Non-pigmented ciliary epithelial cell (primary cell): ENCODE data around the gene SF1.

Source experiments
- DNase-seq: peaks from one replicate; pipeline ENCODE4 v3.0.0-alpha.2; 2010; ENCODE audit warnings: low read depth

SF1 gene

DNA sequence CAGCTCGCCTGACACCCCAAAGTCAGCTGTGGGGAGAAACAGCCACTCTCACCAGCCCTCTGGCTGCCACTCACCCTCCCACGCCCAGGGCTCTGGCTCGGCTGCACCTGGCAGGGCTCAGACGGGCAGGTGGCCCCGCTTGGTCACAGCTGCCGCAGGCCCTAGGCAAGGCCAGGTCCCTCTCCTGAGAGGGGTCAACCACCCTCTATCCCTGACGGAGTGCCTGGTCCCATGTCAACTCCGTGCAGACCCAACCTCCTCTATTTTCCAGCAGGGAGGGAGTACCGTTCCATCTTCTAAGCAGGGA is 22.8 kb upstream of the SF1 start:
- DNase-seq, result no peak

DNA sequence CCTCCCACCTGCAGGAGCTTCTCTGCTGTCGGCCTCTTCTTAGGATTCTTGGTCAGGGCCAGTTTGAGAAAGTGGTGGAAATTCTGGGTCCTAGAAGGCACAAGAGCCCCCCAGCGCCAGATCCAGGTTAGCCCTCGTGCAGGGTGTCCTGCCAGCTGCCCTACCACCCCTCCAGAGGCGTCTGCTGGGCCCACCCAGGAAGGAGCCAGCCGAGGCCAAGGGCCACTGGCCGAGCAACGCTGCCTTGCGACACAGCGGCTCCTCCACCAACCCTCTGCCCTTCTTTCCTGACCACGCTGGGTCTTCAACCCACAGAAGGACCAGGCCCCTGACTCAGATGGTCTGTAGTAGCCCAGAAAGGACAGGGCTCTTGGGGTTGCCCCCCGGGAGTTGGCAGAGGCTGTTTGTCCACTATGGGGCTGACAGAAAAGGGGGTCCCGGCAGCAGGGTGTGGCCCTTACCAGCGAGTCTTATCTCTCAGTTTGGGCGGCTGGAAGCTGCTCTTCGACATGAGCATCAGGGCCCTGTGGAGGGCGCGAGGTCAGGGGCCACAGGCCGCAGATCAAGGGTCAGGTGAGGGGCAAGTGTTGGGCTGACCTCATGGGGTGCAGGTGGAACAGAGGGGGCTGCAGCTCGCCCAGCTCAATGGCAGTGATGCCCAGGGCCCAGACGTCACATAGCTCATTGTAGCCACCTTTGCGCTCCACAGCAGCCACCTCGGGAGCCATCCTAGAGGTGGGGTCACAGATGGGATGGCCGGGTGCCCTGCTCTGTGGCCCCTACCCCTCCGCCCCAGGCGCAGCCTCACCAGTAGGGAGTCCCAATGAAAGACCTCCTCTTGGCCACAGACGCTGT is 22.2 kb upstream of the SF1 start:
- DNase-seq, result no peak

DNA sequence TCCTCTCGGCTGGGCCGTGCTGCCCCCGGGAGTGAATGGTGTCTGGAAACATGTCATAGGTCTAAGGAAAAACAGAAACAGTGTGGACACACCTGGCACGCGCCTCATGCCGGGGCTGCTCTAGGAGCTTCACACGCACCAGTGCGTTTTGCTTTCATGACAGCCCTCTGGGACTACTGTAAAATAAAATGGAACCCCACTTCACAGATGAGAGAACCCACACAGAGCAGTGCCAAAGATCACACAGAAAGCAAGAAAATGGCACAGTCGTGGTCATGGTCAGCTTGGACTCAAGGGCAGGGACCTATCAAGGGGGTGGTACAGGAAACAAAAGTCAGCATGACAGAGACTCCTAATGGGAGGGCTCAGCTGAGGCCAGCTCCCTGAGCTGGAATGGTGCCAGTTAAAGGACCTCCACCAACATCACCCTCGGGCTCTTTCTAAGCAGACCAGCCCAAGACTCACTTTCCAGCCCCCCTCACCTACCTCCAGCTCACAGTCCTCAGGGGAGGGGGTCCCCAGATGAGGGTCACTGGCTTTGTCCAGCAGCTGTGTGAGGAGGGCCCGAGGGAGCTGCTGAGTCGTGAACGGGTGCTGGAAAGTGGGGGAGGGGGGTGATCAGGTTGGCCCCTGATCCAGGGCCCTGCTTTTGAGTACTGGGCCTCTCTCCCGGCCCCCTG is 21.4 kb upstream of the SF1 start:
- DNase-seq, result no peak

DNA sequence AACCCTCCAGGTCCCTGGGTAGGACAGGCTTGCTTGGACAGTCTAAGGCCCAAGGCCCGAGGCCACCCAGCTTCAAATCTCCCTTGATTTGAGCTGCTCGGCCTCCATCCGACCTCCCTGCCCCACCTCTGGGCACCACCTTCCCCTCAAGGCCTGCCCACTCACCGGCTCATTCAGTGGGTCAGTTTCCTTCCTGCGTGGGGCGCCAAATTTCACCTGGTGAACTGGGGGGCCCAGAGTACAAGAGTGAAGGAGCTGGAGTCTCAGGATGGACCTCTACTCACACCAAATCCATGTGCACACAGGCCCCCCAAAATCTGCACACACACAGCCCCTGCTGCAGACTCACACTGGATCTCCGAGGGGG is 20.9 kb upstream of the SF1 start:
- DNase-seq, result no peak

DNA sequence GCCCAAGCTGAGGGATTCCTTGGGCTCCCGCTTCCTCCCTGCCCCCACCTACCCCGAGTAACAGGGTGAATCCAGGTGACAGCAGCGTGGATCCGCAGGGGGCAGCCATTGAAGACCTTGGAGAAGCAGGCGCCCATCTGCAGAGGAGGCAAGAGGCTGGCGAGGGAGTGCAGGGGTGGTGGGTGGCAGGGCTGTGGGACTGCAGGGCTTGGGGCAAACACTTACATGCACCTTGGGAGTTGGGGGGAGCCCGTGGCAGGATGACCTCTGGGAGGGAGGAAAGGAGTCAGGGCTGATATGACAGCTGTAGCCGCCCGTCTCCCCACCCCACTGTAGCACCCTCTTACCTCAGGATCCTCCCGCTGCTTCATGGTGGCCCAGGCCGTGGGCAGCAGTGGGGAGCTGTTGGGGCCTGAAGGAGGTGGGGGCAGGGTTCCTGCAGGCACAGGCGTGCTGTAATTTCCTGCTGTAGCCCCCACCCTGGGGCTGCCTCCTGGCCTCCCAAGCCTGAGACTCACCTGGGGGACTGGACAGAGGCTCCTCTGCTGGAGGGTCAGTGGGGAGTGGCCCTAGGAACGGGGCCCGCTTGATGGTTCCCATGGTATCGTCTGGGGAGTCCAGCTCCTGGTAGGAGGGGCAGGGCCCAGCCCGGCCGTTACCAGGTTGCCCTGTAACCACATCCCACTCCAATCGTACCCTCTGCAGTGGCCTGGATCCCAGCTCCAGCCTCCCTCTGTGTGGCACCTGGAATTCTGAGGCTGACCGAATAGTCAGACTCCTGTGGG is 18.6 kb upstream of the SF1 start:
- no peak for DNase-seq

DNA sequence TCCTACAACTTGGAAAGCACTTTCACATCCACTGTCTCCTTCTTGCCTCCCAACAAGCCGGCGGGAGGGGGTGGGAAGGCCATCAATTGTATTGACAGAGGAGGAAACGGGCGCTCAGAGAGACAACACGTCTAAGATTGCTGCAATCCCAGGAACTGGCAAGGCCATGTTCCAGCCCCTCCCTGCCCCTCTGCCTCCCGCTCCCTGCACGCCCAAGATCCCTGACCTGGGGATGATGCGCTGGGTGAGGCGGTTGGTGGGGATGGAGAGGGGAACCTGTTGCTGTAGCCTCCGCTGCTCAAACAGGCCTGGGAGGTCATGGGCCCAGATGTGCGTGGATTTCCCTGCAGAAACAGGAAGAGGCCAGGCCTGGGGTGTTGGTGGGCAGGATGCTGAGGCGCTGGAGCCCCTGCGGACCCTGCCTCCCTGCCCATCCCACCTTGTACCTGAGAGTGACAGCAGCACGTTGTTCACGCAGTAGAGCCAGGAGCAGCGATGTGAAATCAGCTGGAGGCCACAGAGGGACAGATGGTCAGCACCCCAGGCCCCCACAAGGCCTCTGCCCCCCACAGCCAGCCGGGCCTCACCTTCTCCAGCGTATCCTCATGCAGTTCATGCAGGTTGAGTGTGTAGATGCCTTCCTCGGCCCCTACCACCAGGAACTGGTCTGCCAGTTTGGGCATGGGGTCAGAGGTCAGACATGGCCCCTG is 17.9 kb upstream of the SF1 start:
- no peak for DNase-seq

DNA sequence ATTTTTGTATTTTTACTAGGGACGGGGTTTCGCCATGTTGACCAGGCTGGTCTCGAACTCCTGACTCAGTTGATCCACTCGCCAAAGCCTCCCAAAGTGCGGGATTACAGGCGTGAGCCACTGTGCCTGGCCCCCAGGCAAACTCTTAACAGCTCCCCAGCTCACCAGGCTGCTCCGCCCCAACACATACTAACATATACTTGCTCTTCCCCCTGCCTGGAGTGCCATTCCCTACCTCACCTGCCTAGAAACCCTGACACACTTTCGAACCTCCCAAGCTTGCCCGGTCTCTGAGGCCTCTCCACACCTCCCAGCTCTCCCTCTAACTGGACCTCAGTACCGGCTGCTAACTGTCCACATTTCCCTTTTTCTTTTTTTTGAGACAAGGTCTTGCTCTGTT is 16.2 kb upstream of the SF1 start:
- no peak for DNase-seq

DNA sequence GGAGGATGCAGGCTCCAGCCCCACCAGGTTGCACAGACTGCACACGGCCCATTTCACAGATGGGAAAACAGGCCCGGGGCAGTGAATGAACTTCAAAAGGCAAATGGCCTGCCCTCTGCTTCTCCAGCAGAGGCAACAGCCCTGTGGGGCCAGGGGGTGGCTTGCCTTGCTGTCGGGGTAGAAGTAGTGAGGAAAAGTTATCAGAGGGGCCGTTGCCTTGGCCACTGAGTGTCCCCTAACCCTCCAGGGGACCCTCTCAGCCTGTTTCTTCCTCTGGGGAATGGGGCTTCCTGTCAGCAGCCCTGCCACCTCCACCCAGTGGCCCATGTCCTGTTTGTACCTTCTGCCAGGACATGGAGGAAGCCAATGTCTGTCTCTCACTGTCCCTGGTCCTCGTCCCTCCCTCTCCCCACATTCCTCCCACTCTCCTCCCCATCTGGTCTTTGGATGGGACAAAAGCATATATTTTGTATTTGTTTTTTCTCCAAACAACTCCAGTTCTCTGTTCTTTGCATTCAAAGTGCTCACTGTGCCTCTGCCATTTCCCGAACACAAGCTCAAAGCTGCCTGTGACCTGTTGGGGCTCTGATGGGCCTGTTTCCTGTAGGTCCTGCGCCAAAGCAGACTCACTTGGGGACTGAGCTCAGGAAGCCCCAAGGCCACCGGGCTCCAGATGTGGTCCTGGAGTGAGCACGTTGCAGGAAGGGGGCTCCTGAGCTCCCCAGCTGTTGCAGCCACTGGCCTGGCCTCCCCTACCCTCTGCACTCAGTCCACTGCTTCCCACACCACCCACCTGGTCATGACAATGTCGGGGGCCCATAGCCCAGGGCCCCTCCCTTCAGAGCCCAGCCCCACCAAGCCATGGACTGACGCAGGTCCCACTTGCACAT is 15.2 kb upstream of the SF1 start:
- no peak for DNase-seq

DNA sequence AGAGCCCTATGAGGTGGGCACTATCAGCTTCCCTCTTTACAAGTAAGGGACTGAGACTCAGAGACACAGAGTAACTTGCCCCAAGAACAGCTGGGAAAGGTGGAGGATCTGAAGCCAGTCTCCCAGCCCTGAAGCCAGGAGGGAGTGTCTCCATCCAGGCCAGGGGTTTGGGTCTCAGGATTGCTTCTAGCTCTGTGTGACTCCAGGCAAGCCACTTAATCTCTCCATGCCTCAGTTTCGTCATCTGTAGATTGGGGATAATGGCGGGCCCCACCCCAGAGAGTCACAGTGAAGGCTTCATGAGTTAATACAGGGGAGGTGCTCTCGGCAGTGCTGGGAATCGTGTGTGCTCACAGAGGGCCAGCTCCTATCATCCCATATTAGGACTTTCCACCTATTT is 14.1 kb upstream of the SF1 start:
- DNase-seq, result no peak

DNA sequence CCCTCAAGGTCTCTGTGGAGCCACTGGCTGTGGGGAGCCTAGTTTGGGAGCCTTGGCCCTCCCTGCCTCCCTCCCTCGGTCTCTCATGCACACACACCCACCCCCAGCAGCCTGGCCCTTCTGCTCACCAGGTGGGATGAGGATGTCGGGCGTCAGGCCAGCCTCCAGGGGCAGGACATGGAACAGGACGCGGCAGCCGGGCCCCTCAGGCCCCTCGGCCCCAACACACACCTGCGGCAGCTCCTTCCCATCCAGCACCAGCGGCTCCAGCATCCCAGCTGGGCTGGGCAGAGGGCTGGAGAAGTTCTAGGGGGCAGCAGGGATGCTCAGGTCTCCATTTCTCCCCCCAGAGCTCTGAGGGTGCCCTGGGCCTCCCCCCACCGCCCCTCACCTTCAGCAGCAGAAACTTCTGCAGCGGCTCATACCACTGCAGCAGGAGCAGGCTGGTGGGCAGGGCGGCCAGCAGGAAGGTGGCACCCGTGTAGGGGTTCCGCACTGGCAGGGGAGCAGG is 13.5 kb upstream of the SF1 start:
- DNase-seq, result no peak

DNA sequence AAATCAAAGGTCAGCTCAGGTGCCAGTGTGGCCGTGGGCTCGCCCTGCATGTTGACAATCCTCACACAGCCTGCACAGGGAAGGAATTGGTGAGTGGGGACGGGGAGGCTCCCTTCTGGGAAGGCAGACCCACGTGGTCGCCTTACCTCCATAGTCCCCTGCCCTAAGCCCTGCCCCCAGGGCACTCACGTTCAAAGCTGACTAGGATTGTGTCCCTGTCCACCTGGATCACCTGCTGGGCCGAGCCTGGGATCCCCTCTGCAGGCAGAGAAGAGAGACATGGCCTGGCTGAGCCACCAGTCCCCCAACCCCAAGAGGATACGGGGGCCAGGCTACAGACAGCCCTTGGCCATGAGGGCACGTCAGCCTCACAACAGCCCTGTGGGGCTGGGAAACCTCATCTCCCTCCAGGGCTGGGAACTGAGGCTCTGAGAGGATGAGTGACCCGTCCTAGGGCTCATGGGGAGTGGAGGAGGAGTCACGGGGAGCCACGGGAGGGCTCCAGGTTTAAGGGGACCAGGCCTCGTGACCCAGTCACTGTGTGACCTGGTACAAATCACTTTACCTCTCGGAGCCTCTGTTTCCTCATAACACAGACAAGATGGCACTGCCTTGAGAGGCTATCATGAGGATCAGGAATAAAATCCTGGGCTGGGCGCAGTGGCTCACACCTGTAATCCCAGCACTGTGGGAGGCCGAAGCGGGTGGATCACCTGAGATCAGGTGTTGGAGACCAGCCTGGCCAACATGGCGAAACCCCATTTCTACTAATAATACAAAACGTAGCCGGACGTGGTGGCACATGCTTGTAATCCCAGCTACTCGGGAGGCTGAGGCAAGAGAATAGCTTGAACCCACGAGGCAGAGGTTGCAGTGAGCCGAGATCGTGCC is 12.1 kb upstream of the SF1 start:
- DNase-seq, result no peak

DNA sequence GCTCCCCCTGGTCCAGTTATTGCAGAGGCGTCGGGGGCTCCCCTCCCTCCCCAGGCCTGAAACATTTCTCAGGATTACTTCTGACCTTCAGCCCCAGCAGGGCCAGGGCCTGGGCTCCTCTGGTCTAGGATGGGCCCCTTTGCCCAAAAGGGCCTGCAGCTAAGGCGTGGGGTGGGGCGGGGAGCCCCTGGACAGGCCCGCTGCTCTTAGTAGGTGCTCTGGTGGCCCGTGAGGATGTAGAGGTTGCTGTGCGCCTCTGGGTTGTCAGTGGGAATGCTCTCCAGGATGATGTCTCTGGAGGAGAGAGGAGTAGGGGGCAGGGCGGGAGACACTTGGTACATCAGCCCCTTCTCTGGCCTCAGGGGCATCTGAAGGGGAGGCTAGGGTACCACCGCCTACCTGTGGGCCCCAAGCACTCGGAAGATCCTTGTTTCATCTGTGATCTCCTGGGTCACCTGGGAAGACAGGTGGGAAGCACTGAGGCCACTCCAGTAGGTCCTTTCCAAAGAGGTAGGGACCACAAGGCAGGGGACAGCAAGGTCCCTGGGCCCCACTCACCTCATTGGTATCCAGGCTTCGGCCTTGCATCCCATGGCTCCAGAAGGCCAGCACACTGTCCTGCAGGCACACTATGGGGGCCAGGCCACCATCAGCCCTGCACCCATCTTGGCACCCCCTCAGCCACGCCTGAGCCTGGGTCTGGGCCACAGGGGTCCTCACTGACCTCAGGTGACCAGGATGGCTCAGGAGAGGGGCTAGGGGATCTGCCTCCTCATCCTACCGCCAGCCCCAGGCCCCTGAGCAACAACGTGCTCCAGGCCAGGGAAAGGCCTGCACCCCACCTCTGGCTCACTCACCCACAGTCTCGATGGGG is 11.2 kb upstream of the SF1 start:
- no peak for DNase-seq

DNA sequence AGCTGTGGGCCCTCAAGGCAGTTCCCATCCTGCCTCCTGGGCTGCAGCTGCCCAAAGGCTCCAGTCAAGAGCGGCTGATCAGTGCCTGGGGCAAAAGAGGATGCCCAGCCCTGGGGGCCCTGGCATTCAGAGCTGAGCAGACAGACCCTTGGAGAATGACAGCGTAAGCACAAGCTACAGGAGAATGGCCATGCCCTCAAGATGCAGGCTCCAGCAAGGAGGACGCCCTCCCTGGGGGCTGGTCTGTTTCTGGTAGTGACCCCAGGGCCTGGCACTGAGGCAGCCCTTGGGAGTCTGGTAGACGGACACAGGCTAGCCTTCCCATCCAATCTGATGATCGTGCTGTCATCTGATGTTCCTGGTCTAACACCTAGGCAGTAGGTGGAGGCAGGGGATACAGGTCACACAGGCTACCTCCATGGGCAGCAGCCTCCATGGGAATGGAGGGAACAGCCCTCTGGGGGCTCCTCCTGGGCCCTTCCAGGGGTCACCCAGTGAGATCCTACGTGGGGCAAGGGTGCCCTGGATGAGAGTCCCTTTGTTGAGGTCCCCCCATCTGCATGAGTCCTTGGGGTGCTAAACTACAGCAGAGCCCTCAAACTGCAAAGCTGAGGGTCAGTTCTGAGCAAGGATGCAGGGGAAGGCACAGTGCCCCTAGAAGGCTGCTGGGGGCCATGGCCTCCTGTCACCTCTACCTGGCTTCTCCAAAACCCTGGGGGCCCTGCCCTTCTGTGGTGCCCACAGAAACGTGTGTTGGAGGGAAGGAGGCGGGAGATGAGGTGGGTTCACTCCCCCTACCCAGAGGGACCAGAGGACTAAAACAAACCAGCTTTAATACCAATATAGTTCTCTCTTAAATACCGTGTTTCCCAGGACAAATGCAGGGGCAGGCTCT is 10.2 kb upstream of the SF1 start:
- DNase-seq, result no peak

DNA sequence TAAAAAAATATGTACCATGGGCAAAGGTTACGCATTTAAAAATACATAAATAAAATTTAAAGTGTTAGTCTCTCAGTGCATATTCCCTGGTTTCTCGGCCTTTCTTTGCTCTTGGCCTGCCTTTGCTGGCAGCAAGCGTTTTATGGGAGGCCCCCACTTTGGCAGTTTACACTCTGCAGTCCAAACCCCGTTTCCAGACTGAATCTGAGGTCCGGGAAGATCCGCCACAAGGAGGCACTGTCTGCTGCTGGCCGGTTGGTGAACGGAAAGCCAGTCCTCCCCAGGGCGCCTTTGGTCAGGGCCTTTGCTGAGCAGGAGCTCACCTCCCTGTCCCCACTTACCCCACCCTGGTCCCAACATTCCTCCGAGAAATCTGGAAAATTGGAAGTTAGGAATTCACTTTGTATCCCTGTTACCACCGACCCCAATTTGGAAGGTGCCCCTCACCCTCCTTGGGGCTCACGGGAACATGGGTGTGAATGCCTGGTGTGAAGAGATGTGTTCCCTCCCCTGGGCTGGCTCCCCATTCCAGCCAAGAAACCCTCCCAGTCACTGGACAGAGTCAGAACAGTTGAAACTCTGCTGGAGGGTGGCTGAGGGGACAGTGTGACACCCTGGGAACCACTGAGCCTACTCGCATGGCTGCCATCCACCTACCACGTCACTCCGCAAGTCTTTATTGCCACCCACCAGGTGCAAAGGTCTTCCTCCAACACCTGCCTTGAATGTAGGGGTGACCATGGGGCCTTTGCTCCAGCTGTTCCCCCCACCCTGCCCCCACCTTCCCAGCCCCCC is 9.4 kb upstream of the SF1 start:
- DNase-seq, result no peak

DNA sequence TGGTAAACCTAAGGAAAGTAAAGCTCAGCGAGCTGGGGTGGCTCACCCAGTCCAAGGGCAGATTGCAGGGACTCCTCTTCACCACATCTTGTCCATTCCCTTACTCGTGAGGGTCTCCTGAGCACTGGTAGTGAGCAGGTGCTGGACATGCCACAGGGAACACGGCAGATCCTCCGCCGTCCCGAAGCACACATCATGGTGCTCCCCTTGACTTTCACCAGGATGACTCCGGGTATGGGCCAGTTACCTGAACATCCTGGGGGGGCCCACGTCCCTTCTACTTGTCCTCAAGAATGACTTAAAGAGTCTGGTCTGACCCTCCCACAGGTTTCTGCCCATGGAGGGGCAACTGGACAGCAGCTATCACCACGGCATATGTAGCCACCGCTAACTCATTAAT is 8.0 kb upstream of the SF1 start:
- DNase-seq, result no peak

DNA sequence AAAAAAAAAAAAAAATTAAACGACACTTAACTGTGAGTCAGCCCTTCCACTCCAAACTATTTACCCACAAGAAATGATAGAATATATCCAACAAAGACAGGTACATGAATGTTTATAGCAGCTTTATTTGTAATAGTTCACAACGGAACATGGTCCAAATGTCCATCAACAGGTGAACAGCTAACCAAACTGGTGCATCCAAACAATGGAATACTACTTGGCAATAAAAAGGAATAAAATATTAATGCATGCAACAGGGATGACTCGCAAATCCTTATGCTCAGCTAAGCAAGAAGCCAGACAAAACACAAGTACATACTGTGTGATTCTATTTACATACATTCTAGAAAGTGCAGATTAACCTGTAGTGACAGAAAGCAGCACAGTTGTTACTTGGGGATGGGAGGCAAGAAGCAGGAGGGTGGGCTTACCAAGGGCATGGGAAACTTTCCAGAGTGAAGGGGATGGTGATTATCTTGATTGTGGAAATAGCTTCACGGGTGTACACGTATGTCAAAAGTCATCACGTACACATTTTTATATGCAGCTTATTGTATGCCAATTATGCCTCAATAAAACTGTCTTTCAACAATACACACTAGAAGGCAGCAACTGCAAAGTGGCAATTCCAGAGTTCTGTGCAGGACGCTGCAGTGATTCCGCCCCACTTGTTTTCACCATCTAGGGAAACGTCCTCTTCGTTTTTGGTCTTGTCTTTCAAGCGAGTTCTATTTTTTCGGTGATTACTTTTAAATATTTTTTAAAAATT is 6.7 kb upstream of the SF1 start:
- DNase-seq, result no peak

DNA sequence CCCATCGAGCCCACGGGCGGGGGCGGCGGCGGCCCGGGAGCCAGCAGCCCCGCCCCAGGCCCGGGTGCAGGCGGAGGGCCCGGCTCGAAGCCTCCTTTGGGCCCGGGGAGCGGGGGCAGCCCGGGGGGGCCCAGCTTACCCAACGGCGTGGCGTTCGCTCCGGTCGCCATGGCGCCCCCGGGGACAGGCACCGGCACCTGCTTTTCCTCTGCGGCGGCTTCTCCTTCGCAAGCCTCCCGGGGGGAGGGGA is 194 bp downstream of the SF1 start:
- DNase-seq, result no peak
